Erythroblast (primary cell): Measurements from ENCODE around the gene KRTAP12-4.

Source experiments
- GATA1 ChIP-seq: IDR thresholded peaks from 2 replicates; pipeline ENCODE4 v1.6.1; 2011; ENCODE audit warnings: low read depth, mild to moderate bottlenecking, control low read depth, low read length, moderate library complexity
- POLR2A ChIP-seq: IDR thresholded peaks from 2 replicates; pipeline ENCODE4 v1.6.1; 2011; ENCODE audit warnings: mild to moderate bottlenecking, low read length

DNA sequence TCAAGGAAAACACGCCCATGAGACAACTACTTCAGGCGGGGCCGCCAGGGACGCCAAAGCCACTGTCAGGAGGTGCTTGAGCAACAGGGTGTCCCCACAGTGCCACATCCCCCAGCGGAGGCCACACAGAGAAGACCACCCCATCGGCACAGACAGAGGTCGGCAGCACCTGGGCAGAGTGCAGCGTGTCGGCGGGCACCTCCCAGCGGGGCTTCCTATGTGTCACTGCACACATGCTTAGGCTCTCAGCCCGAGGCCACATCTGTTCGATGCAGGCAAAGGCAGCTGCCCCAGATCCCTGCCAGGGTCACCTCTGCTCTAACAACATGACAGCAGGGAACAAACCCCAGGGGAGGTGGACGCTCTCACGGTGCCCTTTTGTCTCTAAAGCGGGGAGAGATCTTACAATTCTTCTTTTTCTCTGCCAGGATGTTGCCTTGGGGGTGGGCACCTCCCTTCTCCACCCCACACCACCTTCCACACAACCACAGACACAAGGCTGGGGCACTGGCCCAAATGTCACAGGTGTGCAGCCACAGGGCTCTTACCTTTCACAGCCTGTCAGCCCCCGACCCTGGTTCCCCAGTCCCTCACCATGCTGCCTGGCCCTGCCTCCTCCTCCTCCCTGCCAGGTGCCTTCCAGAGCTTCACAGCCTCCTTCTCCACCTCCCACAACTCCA is 38.4 kb downstream of the KRTAP12-4 start:
- TF ChIP-seq POLR2A (no peak), GATA1 (no peak)
